T-helper 17 cell (primary cell): ENCODE results near the gene MT4. TPM values are rescaled to one million over a fixed set of nuclear protein-coding genes. Genes with fewer than 3 reads are reported as not detected.

Experiments used
- ATAC-seq: fragments of 150-1000 bp; cut with Tn5 transposase; 2 replicates; pipeline ENCODE4 v1.10.0; 2021; ENCODE audit warnings: mild to moderate bottlenecking, moderate library complexity
- DNase-seq, 3 donors: peaks; one replicate each; pipeline versions ENCODE4 v3.0.0 to v3.0.0-alpha.2; 2020 to 2021
- H3K9me3 ChIP-seq: one replicate; pipeline ENCODE4 v1.7.0; 2013; ENCODE audit warnings: low read length, mild to moderate bottlenecking; ENCODE audit not compliant: control insufficient read depth, poor library complexity, severe bottlenecking
- H3K27ac Mint-ChIP-seq: one replicate; pipeline ENCODE4 v1.8.0; 2022; ENCODE audit warnings: mild to moderate bottlenecking, moderate library complexity, mixed read lengths
- H3K27me3 Mint-ChIP-seq: one replicate; pipeline ENCODE4 v1.8.0; 2022; ENCODE audit warnings: mixed read lengths
- H3K36me3 Mint-ChIP-seq: one replicate; pipeline ENCODE4 v1.8.0; 2022; ENCODE audit warnings: low read depth, mixed read lengths
- H3K4me1 Mint-ChIP-seq: one replicate; pipeline ENCODE4 v1.8.0; 2022; ENCODE audit warnings: mild to moderate bottlenecking, mixed read lengths
- H3K4me3 Mint-ChIP-seq: one replicate; pipeline ENCODE4 v1.8.0; 2022; ENCODE audit warnings: mild to moderate bottlenecking, moderate library complexity, mixed read lengths
- total RNA-seq, 4 donors: library from RNA in 2 of 4; stranded (reverse) in 2 of 4; gene quantifications; one replicate each; pipeline ENCODE4 v1.2.3 and lab custom pipeline; 2022 to 2026

The MT4 gene
- total RNA-seq (not detected), total RNA-seq (lab: John Stamatoyannopoulos, UW) (0 reads per million in 2 donors)

GRCh38 chr16:56564793-56565477, at the start of gene MT4:
Gene MT4 (plus strand): TSS chr16:56565073. CDS start chr16:56565129, 56 bp downstream.
- peaks cover 4% of the 10 kb centered on the region for H3K4me1 Mint-ChIP-seq
- peaks cover 19% of the 10 kb centered on the region for H3K27me3 Mint-ChIP-seq
- H3K4me3 Mint-ChIP-seq = no peak within 1 kb of the TSS
- H3K27ac Mint-ChIP-seq = no peak within 1 kb of the TSS
- DNase-seq (no peak), ATAC-seq (no peak)
- peaks cover 5% of the 10 kb centered on the region for H3K36me3 Mint-ChIP-seq
- H3K9me3 ChIP-seq = no peaks in the 10 kb centered on the region

GRCh38 chr16:56515665-56516064, 49.2 kb upstream of the MT4 start:
- peaks cover 48% of the 10 kb centered on the region for H3K4me1 Mint-ChIP-seq
- no peak for ATAC-seq

DNA sequence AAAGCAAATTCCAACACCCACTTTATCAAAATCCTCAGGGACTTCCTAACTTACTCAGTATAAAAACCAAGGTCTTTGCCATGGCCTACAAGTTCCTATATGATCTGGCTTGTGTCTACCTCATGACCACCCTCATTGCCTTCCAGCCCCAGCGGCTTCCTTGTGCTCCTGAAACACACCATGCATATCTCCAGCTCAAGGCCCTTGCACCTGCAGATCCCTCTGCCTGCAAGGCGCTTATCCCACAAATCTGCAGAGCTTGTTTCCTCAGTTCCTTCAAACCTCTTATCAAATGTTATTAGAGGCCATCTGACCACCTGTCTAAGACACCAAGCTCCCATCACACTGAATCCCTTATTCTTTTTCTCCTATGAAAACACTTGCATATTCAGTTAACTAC, 47.7 kb upstream of the MT4 start:
- no peak for ATAC-seq
- DNase-seq = no peak
- H3K4me3 Mint-ChIP-seq = peak overlapping the region; percentile 52
- no peaks in the 10 kb centered on the region for H3K27me3 Mint-ChIP-seq
- H3K27ac Mint-ChIP-seq = peak overlapping the region; percentile 66
- H3K9me3 ChIP-seq = no peaks in the 10 kb centered on the region
- peaks cover 47% of the 10 kb centered on the region for H3K4me1 Mint-ChIP-seq
- H3K36me3 Mint-ChIP-seq = no peaks in the 10 kb centered on the region

More at GRCh38 chr16:56515665-56516064, 49.2 kb upstream of the MT4 start:
- no peak overlapping the region for H3K4me3 Mint-ChIP-seq
- no peak for DNase-seq
- no peaks in the 10 kb centered on the region for H3K27me3 Mint-ChIP-seq
- H3K9me3 ChIP-seq = no peaks in the 10 kb centered on the region
- H3K27ac Mint-ChIP-seq = peak overlapping the region; percentile 14
- peaks cover 1% of the 10 kb centered on the region for H3K36me3 Mint-ChIP-seq

- Mint-ChIP-seq H3K4me1 (peaks cover 39% of the 10 kb centered on the region), H3K36me3 (no peaks in the 10 kb centered on the region), H3K27me3 (no peaks in the 10 kb centered on the region), H3K4me3 (peak overlapping the region; percentile 87), H3K27ac (peak overlapping the region; percentile 83)
- DNase-seq (no peak), ATAC-seq (no peak)
- no peaks in the 10 kb centered on the region for H3K9me3 ChIP-seq
Measured at GRCh38 chr16:56518425-56518824, 46.4 kb upstream of the MT4 start.

- ATAC-seq (peak; percentile 91), DNase-seq (peak; percentile 85 to 92 (median 86))
- H3K4me1 Mint-ChIP-seq = peaks cover 30% of the 10 kb centered on the region
- H3K36me3 Mint-ChIP-seq = no peaks in the 10 kb centered on the region
- no peaks in the 10 kb centered on the region for H3K27me3 Mint-ChIP-seq
- no peaks in the 10 kb centered on the region for H3K9me3 ChIP-seq
- peak within 1 kb of the TSS; percentile 87 for H3K4me3 Mint-ChIP-seq
- peak within 1 kb of the TSS; percentile 83 for H3K27ac Mint-ChIP-seq
Measured at GRCh38 chr16:56519459-56520250, 45.2 kb upstream of the MT4 start, which contains the start of gene BBS2. Gene BBS2 (minus strand): TSS chr16:56520024. CDS start chr16:56519862, 162 bp downstream.

GRCh38 chr16:56520251-56520577, 44.7 kb upstream of the MT4 start:
- peaks cover 26% of the 10 kb centered on the region for H3K4me1 Mint-ChIP-seq
- H3K4me3 Mint-ChIP-seq = peak overlapping the region; percentile 87

DNA sequence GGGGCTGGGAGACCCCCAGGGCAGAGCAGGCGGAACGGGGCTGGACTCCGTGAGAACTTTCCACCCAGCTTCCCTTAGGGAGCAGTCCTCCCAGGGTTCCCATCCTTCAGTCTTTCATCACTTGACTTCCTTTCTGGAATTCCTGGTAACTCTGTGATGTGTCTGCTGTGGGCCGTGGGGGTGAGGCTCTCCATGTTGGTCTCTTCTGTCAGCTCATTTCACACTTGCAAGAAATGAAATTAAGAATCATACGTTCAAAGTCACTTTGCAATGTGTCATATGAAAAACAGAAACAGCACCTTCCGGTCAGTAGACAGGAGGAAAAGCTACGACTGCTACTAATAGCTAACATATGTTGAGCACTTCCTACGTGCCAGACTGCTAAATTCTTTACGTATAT, 39.6 kb upstream of the MT4 start:
- Mint-ChIP-seq H3K4me3 (no peak overlapping the region), H3K36me3 (no peaks in the 10 kb centered on the region), H3K27me3 (peaks cover 7% of the 10 kb centered on the region), H3K27ac (no peak overlapping the region), H3K4me1 (peaks cover 5% of the 10 kb centered on the region)
- DNase-seq (no peak), ATAC-seq (no peak)
- no peaks in the 10 kb centered on the region for H3K9me3 ChIP-seq

More at GRCh38 chr16:56520251-56520577, 44.7 kb upstream of the MT4 start:
- Mint-ChIP-seq H3K27me3 (no peaks in the 10 kb centered on the region), H3K36me3 (no peaks in the 10 kb centered on the region), H3K27ac (peak overlapping the region; percentile 83)
- no peaks in the 10 kb centered on the region for H3K9me3 ChIP-seq
- no peak for ATAC-seq
- no peak for DNase-seq

DNA sequence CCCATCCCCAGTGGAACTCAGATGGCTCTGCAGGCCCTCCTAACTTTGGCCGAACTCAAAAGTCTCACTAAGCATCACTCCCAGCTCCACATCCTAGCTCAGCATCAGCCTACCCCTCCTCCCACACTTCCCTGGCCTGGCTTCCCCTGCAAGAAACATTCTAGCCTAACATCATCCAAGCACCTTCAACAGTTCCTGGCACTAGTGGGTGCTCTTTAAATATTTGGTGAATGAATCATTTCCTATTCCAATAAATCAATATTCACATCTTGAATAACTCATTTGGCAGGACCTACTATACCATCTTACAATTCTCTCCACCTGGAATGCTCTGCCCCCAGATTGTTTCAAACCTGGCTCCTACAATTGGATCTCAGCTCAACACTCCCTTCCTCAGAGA, 34.0 kb upstream of the MT4 start:
- DNase-seq = no peak
- H3K9me3 ChIP-seq = no peaks in the 10 kb centered on the region
- Mint-ChIP-seq H3K4me1 (no peaks in the 10 kb centered on the region), H3K27ac (no peak overlapping the region), H3K36me3 (no peaks in the 10 kb centered on the region), H3K4me3 (no peak overlapping the region), H3K27me3 (peaks cover 23% of the 10 kb centered on the region)
- ATAC-seq = no peak

GRCh38 chr16:56532714-56533113, 32.2 kb upstream of the MT4 start:
- H3K4me1 Mint-ChIP-seq = no peaks in the 10 kb centered on the region

DNA sequence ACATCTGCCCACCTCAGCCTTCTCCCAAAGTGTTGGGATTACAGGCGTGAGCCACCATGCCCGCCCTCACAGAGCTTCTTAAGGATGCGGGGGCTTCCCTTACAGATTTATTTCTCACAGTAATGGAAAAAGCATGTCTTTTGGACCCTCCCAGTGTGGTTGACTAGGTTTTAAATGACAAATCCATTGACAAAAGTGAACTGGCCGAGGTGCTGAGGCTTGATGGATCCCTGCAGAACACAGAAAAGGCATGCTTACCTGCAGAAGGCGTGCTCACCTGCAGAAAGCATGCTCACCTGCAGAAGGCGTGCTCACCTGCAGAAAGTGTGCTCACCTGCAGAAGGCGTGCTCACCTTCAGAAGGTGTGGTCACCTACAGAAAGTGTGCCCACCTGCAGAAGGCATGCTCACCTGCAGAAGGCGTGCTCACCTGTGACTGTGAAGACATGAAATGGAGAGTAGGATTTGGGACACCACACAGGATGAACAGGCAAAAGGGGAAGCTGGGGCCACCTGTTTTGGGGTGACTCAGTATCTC, 30.0 kb upstream of the MT4 start:
- Mint-ChIP-seq H3K27me3 (peaks cover 46% of the 10 kb centered on the region), H3K27ac (no peak overlapping the region), H3K4me3 (no peak overlapping the region), H3K4me1 (no peaks in the 10 kb centered on the region), H3K36me3 (no peaks in the 10 kb centered on the region)
- no peak for ATAC-seq
- H3K9me3 ChIP-seq = no peaks in the 10 kb centered on the region
- DNase-seq = no peak

More at GRCh38 chr16:56532714-56533113, 32.2 kb upstream of the MT4 start:
- no peak overlapping the region for H3K27ac Mint-ChIP-seq
- ATAC-seq (no peak), DNase-seq (no peak)
- H3K27me3 Mint-ChIP-seq = peaks cover 31% of the 10 kb centered on the region
- no peak overlapping the region for H3K4me3 Mint-ChIP-seq
- H3K36me3 Mint-ChIP-seq = no peaks in the 10 kb centered on the region
- no peaks in the 10 kb centered on the region for H3K9me3 ChIP-seq

DNA sequence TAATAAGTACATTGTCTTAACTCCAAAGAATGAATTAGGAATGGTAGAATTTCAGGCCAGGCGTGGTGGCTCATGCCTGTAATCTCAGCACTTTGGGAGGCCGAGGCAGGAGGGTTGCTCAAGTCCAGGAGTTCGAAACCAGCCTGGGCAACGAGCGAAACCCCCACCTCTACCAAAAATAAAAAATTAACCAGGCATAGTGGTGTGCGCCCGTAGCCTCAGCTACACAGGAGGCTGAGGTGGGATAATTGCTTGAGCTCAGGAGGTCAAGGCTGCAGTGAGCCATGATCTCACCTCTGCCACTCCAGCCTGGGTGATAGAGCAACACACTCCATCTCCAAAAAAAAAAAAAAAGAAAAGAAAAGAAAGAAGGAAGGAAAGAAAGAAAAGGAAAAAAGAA, 26.5 kb upstream of the MT4 start:
- Mint-ChIP-seq H3K36me3 (peaks cover 4% of the 10 kb centered on the region), H3K4me1 (no peaks in the 10 kb centered on the region), H3K4me3 (no peak overlapping the region), H3K27ac (no peak overlapping the region), H3K27me3 (peaks cover 57% of the 10 kb centered on the region)
- no peaks in the 10 kb centered on the region for H3K9me3 ChIP-seq
- ATAC-seq = no peak
- no peak for DNase-seq

GRCh38 chr16:56539656-56540055, 25.2 kb upstream of the MT4 start:
- peaks cover 4% of the 10 kb centered on the region for H3K36me3 Mint-ChIP-seq

DNA sequence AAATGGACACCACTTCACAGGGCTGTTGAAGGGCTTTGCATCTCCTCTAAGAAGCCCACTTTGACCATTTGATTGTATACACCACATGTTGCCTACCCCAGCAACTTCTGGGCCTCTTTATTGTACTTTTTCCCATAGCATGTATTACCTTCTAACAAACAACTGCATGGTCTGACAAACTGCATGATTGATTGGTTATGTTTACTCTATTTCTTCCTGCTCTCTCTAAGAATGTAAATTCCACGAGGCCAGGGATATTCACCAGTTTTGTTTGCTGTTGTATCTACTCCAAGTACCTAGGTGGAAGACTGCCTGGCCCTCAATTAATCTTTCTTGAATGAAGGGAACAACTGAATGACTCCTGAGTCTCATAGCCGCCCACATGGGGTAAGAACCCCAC, 22.8 kb upstream of the MT4 start:
- DNase-seq = no peak
- Mint-ChIP-seq H3K4me1 (no peaks in the 10 kb centered on the region), H3K36me3 (peaks cover 4% of the 10 kb centered on the region), H3K27me3 (peaks cover 49% of the 10 kb centered on the region), H3K27ac (peak overlapping the region; percentile 6), H3K4me3 (no peak overlapping the region)
- no peaks in the 10 kb centered on the region for H3K9me3 ChIP-seq
- ATAC-seq = no peak

More at GRCh38 chr16:56539656-56540055, 25.2 kb upstream of the MT4 start:
- ATAC-seq (no peak), DNase-seq (no peak)
- Mint-ChIP-seq H3K4me1 (no peaks in the 10 kb centered on the region), H3K27me3 (peaks cover 59% of the 10 kb centered on the region), H3K27ac (no peak overlapping the region), H3K4me3 (no peak overlapping the region)
- no peaks in the 10 kb centered on the region for H3K9me3 ChIP-seq
